SK-N-SH treated with all-trans-retinoic acid at 6 μM for 48 hours (cell line): ENCODE measurements around the gene PMS2.
"Not testable (repeated sequence)": the region's sequence is repeated elsewhere in the genome, so short reads cannot be mapped to it uniquely, and the experiment has no call there.

Source experiments
- ATAC-seq: fragments of 200-7000 bp; cut with Tn5 transposase; 3 replicates; pipeline ENCODE4 v1.9.1; 2020; ENCODE audit warnings: mild to moderate bottlenecking, moderate library complexity
- ARNTL ChIP-seq: fragments of 450-650 bp; formaldehyde crosslinking; IDR thresholded peaks from 2 replicates; pipeline ENCODE4 v1.5.0; 2020; ENCODE audit warnings: low read depth, mild to moderate bottlenecking, moderate library complexity, borderline replicate concordance
- BACH2 ChIP-seq: fragments of 250-450 bp; sonication (Bioruptor Pico); IDR thresholded peaks from 2 replicates; pipeline ENCODE4 v1.9.0; 2021; ENCODE audit warnings: mild to moderate bottlenecking, borderline replicate concordance
- CSDC2 ChIP-seq: fragments of 250-450 bp; sonication (Bioruptor Pico); IDR thresholded peaks from 2 replicates; pipeline ENCODE4 v1.5.0; 2020; ENCODE audit warnings: mild to moderate bottlenecking, moderate library complexity
- GLIS3 ChIP-seq: fragments of 250-450 bp; sonication (Bioruptor Pico); IDR thresholded peaks from 2 replicates; pipeline ENCODE4 v1.5.0; 2020; ENCODE audit warnings: mild to moderate bottlenecking, moderate library complexity
- ISL1 ChIP-seq: fragments of 250-450 bp; sonication (Bioruptor Pico); IDR thresholded peaks from 2 replicates; pipeline ENCODE4 v2.1.2; 2022; ENCODE audit warnings: mild to moderate bottlenecking, moderate library complexity
- PPARA ChIP-seq: fragments of 250-450 bp; sonication (Bioruptor Pico); IDR thresholded peaks from 2 replicates; pipeline ENCODE4 v1.5.0; 2020; ENCODE audit warnings: mild to moderate bottlenecking, borderline replicate concordance
- TOX ChIP-seq: fragments of 250-450 bp; sonication (Bioruptor Pico); IDR thresholded peaks from 2 replicates; pipeline ENCODE4 v1.8.0; 2021; ENCODE audit warnings: mild to moderate bottlenecking, moderate library complexity, borderline replicate concordance
- ZNF565 ChIP-seq: fragments of 450-650 bp; formaldehyde crosslinking; conservative IDR thresholded peaks from 2 replicates; pipeline ENCODE4 v1.5.0; 2020; ENCODE audit warnings: low read depth, mild to moderate bottlenecking, moderate library complexity
- ZNF70 ChIP-seq: fragments of 450-650 bp; formaldehyde crosslinking; IDR thresholded peaks from 2 replicates; pipeline ENCODE4 v1.5.0; 2020; ENCODE audit warnings: mild to moderate bottlenecking, moderate library complexity
- ZNF8 ChIP-seq: fragments of 450-650 bp; formaldehyde crosslinking; IDR thresholded peaks from 2 replicates; pipeline ENCODE4 v1.5.0; 2020; ENCODE audit warnings: mild to moderate bottlenecking, moderate library complexity
- TF ChIP-seq, protein P1 (sequence below): fragments of 250-450 bp; sonication (Bioruptor Pico); IDR thresholded peaks from 2 replicates; pipeline ENCODE4 v1.5.1; 2020; ENCODE audit warnings: low read depth, mild to moderate bottlenecking, moderate library complexity
- TF ChIP-seq, protein P2 (sequence below): fragments of 250-450 bp; sonication (Bioruptor Pico); IDR thresholded peaks from 2 replicates; pipeline ENCODE4 v1.8.0; 2020; ENCODE audit warnings: mild to moderate bottlenecking, moderate library complexity, borderline replicate concordance
- TF ChIP-seq, protein P3 (sequence below): fragments of 250-450 bp; sonication (Bioruptor Pico); IDR thresholded peaks from 2 replicates; pipeline ENCODE4 v1.8.0; 2021; ENCODE audit warnings: low read depth, mild to moderate bottlenecking, moderate library complexity, borderline replicate concordance

Gene PMS2

DNA sequence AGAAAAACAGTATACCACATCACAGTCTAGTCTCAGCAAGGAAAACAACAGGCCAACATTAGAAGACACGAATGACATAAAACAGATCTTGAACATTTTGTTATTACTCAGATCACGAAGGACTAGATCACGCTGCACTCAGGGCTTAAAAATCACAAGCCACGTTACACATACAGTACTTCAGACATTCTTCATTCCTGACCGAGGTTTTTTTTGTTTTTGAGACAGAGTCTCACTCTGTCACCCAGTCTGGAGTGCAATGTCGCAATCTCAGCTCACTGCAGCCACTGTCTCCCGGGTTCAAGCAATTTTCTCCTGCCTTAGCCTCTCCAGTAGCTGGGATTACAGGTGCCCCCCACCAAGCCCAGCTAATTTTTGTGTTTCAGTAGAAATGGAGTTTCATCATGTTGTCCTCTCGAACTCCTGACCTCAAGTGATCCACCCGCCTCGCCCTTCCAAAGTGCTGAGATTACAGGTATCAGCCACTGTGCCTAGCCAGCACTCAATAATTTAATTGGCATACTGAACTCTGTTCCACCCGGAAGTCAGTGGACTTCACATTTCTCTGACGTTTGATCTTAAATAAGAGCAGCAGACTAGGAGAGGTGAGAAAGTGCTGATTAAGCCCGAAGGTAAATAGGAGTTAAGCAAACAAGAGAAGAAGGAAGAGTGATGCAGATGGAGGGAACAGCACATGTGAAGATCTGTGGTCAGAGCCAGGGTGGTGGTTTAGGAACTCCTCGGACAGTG, 3.7 kb upstream of the PMS2 start:
- no peak for TF ChIP-seq CSDC2 (CRISPR knock-in tag)
- no peak for TF ChIP-seq GLIS3 (CRISPR knock-in tag)
- TF ChIP-seq ZNF565 (CRISPR knock-in tag) = no peak
- TF ChIP-seq ZNF8 (CRISPR knock-in tag) = no peak
- TF ChIP-seq, protein P1, sequence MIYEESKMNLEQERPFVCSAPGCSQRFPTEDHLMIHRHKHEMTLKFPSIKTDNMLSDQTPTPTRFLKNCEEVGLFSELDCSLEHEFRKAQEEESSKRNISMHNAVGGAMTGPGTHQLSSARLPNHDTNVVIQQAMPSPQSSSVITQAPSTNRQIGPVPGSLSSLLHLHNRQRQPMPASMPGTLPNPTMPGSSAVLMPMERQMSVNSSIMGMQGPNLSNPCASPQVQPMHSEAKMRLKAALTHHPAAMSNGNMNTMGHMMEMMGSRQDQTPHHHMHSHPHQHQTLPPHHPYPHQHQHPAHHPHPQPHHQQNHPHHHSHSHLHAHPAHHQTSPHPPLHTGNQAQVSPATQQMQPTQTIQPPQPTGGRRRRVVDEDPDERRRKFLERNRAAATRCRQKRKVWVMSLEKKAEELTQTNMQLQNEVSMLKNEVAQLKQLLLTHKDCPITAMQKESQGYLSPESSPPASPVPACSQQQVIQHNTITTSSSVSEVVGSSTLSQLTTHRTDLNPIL (CRISPR knock-in tag) = no peak
- TF ChIP-seq, protein P2, sequence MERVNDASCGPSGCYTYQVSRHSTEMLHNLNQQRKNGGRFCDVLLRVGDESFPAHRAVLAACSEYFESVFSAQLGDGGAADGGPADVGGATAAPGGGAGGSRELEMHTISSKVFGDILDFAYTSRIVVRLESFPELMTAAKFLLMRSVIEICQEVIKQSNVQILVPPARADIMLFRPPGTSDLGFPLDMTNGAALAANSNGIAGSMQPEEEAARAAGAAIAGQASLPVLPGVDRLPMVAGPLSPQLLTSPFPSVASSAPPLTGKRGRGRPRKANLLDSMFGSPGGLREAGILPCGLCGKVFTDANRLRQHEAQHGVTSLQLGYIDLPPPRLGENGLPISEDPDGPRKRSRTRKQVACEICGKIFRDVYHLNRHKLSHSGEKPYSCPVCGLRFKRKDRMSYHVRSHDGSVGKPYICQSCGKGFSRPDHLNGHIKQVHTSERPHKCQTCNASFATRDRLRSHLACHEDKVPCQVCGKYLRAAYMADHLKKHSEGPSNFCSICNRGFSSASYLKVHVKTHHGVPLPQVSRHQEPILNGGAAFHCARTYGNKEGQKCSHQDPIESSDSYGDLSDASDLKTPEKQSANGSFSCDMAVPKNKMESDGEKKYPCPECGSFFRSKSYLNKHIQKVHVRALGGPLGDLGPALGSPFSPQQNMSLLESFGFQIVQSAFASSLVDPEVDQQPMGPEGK (CRISPR knock-in tag) = no peak
- TF ChIP-seq ARNTL (CRISPR knock-in tag) = no peak
- no peak for TF ChIP-seq BACH2 (CRISPR knock-in tag)
- no peak for TF ChIP-seq ZNF70 (CRISPR knock-in tag)
- no peak for TF ChIP-seq PPARA (CRISPR knock-in tag)
- no peak for ATAC-seq

DNA sequence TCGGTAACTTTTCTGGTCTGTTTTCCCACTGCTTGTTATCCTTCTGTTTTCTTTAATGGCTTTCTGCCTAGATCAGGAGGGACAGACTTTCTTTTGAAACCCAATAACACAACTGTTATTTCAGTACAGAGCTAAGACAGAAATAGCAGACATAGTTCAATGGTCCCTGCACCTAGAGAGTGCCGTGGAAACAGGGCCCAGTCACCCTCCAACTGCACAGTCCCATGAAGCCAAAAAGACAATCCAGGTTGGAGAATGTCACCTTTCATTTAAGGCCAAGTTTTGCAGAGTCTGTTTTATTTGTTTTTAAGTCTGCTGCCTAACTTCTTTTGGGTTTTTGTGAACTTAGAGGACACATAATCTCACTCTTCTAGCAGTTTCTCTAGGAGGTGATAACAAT, 2.7 kb upstream of the PMS2 start:
- no peak for ATAC-seq

DNA sequence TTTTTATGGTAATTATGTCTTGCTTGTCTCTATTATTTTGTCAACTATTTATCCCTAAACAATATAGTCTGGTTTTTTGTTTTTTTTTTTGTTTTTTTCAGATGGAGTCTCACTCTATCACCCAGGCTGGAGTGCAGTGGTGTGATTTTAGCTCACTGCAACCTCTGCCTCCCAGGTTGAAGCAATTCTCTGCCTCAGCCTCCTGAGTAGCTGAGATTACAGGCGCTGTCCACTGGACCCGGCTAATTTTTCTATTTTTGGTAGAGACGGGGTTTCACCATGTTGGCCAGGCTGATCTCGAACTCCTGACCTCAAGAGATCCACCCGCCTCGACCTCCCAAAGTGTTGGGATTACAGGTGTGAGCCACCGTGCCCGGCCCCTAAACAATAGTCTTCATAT, 1.5 kb upstream of the PMS2 start:
- not testable (repeated sequence) for ATAC-seq

More for the DNA sequence above, 2.7 kb upstream of the PMS2 start:
- TF ChIP-seq ISL1 (no peak), ZNF8 (CRISPR knock-in tag) (no peak), TOX (CRISPR knock-in tag) (no peak)

DNA sequence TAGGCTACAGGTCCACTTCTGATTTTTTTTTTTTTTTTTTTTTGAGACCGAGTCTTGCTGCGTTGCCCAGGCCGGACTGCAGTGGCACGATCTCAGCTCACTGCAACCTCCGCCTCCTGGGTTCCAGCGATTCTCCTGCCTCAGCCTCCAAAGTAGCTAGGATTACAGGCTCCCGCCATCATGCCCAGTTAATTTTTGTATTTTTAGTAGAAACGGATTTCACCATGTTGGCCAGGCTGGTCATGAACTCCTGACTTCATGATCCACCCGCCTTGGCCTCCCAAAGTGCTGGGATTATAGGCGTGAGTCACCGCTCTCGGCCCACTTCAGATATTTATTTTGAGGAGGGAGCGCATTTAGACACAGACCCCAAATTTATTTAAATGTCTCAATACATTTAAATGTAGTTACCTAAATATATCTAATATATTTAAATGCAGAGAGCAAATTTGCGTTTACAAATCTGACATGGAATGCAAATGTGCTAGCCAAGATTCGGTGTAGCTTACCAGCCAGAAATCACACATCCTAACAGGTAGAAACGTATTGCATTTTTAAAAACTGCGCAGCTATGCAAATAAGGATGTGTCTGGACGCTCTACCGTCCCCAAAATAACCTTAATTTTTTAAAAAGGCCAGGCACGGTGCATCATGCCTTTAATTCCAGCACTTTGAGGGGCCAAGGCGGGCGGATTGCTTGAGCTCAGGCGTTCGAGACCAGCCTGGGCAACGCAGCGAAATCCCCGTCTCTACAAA, 836 bp downstream of the PMS2 start:
- ATAC-seq = not testable (repeated sequence)

DNA sequence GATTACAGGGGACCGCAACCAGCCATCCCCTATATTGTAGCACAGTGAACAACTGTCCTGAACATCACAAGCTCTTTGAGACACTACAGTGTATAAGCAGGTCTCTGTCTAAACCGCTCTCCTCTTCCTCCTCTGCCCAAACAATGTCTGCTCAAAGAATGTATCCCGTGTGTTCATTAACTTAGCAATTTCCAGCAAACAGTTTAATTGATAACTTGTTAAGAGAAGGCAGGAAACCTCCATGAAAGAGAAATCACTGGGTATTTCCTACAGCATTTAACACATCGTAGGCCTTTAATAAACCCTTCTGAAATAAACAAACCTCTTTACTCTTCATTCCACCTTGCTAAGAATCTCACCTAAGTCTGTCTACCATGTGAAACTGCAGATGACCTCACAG, 1.5 kb downstream of the PMS2 start:
- TF ChIP-seq BACH2 (CRISPR knock-in tag) (no peak), ARNTL (CRISPR knock-in tag) (no peak), CSDC2 (CRISPR knock-in tag) (no peak), TOX (CRISPR knock-in tag) (no peak), ZNF8 (CRISPR knock-in tag) (no peak)
- TF ChIP-seq, protein P1 (CRISPR knock-in tag) = no peak
- TF ChIP-seq, protein P2 (CRISPR knock-in tag) = no peak
- TF ChIP-seq, protein P3, sequence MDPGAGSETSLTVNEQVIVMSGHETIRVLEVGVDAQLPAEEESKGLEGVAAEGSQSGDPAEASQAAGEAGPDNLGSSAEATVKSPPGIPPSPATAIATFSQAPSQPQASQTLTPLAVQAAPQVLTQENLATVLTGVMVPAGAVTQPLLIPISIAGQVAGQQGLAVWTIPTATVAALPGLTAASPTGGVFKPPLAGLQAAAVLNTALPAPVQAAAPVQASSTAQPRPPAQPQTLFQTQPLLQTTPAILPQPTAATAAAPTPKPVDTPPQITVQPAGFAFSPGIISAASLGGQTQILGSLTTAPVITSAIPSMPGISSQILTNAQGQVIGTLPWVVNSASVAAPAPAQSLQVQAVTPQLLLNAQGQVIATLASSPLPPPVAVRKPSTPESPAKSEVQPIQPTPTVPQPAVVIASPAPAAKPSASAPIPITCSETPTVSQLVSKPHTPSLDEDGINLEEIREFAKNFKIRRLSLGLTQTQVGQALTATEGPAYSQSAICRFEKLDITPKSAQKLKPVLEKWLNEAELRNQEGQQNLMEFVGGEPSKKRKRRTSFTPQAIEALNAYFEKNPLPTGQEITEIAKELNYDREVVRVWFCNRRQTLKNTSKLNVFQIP = no peak
- TF ChIP-seq, all 23 proteins: peak for 0
- ATAC-seq = no peak
